ENCODE results near the gene TSPO.

TSPO gene

GRCh38 chr22:43171019-43171491, 19.7 kb downstream of the TSPO start:
- DNase-seq = no peak

DNA sequence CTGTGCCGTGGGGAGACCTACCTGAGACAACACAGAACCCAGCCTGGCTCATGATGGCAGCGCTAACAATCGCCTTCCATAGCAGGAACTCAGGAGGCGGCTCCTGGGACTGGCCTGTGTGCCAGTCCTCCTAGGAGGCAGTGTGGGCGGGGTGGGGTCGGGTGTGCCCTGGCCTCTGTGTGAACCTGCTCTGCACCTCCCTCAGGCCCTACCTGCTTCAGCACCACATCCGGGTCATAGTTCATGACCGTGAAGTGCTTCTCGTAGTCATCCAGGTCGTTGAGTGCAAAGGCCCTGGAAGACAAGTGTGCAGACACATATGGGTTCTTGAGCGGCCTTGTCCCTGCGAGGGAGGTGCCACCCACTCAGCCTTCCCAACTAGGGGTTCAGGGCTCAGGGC, 20.2 kb downstream of the TSPO start:
- intact Hi-C loops (cut with DNase I) = no loop called here
- DNase-seq = no peak

More at GRCh38 chr22:43171019-43171491, 19.7 kb downstream of the TSPO start:
- intact Hi-C loops (cut with DNase I) = no loop called here

DNA sequence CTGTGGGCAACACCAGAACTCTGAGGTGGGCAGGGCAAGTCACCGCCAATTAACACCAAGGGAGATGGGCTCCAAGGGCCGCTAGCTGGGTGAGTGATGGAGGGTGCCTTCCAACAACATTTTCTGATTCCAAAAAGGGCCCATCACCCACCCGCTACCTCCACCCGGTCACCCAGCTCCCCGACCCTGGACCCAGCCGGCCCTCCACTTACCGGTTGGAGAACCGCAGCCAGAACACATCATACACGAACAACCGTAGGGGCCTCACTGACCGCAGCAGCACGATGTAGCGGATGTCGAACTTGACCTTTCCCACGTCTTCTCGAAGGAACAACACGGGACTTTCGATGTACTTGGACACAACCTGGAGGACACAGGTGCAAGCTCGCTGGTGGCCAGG, 20.8 kb downstream of the TSPO start:
- intact Hi-C loops (cut with DNase I) = no loop called here

DNA sequence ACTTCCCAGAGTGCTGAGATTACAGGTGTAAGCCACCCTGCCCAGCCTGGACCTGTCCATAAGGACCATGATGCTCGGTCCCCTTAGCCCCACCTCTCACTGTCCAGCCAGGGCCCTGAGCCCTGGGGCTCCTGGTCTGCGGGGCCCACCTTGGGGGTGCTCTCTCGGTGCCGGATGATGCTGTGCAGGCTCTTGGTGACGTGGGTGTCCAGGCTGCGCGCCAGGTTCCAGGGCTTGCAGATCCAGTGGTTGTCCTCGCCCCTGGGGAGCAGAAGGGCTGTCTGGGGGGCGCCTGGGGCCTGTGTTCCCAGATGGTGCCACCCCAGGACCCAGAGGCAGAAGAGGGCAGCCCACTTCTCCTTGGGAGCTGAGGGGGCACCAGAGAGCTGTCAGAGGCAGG, 22.2 kb downstream of the TSPO start:
- no peak for DNase-seq

More for the DNA sequence above, 20.8 kb downstream of the TSPO start:
- DNase-seq = no peak

DNA sequence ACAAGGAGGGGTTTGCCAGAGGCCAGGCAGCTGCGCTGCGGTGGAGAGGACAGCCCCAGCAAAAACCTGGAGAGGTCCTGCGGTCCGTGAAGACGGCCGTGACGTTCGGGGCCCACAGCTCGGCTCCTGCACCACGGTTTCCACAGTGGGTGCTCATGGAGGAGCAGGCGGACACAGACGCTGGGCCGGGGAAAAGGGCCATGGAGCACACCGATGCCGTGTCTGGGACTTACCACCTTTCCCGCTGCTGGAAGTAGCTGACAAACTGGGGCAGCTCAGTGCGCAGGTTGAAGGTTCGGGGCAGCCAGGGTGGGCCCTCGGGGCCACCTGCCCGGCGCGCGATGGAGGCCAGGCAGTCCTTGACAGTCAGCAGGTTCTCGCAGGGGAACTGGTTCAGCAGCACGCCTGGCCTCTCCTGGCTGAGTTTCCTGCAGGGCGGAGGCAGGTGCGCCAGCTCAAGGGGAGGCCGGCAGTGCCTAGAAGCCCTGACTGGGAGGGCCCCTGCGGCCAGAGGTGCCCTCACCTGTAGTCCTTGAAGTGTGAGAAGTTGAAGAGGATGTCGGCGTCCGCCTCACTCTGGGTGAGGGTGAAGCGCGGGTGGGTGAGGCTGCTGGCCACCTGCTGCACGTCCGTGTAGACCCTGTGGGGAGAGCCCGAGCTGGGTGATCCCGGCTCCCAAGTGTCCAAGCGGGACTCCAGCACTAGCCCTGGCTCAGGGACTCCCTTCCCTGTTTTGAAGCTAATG, 22.8 kb downstream of the TSPO start:
- DNase-seq = no peak
- intact Hi-C loops (cut with DNase I) = no loop called here

More for the DNA sequence above, 22.2 kb downstream of the TSPO start:
- intact Hi-C loops (cut with DNase I) = no loop called here

DNA sequence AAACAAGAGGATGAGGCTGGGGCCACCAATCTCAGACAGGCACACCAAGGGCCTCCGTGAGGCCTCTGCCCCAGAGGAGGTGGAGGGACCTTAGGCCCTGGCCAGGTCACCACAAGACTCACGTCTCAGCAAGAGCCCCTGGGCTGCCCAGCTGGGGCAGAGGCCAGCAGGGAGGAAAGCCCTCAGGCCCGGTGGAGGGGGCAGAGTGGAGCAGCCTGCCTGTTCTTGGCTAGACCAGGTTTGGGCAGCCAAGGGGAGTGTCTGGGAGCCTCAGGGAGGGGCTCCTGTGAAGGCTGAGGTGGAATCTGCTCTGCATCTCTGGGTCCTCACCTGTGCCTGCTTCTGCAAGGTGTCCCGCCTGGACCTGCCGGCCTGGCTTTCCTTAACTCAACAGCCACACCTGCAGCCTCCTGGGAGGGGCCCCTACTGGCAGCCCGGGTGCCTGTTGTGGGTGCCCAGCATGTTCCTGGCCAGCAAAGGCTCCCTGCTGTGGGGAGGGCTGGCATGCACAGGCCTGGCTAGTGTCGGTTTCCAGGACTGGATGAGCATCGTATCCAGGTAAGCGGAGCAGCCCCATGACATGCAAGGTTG, 23.7 kb downstream of the TSPO start:
- DNase-seq = no peak

DNA sequence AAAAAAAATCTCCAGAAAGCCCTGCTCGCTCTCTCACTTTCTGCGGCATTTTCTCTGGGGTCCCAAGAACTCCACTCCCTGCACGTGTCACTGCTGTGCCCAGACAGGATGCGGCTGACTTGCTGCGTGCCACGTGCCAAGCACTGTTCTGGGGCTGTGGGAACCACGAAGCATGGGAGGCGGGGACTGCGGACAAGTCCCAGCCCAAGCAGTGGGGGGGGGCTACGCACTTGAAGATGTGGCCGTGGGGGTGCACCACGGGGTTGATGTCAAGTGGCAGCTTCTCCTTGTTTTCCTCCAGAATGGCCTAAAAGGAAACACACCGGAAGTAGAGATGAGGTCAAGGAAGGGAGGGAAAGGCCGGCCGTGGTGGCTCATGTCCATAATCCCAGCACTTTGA, 24.7 kb downstream of the TSPO start:
- intact Hi-C loops (cut with DNase I) = no loop called here
- no peak for DNase-seq

More for the DNA sequence above, 23.7 kb downstream of the TSPO start:
- intact Hi-C loops (cut with DNase I) = no loop called here

DNA sequence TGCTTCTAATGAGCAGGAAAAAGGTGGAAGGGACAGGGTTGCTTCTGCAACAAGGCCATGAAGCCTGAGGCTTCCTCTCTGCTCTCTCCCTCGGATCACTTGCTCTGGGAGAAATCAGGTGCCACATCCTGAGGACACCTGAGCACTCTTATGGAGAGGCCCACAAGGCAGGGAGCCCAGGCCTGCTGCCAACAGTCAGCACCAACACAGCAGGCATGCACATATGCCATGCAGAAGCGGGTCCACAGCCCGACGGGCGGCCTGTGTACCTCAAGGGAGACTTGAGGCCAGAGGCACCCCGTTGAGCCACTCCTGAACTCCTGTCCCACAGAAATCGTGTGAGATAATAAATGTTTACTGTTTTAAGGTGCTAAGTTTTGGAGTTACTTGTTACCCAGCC, 26.1 kb downstream of the TSPO start:
- DNase-seq = no peak
- intact Hi-C loops (cut with DNase I) = no loop called here

DNA sequence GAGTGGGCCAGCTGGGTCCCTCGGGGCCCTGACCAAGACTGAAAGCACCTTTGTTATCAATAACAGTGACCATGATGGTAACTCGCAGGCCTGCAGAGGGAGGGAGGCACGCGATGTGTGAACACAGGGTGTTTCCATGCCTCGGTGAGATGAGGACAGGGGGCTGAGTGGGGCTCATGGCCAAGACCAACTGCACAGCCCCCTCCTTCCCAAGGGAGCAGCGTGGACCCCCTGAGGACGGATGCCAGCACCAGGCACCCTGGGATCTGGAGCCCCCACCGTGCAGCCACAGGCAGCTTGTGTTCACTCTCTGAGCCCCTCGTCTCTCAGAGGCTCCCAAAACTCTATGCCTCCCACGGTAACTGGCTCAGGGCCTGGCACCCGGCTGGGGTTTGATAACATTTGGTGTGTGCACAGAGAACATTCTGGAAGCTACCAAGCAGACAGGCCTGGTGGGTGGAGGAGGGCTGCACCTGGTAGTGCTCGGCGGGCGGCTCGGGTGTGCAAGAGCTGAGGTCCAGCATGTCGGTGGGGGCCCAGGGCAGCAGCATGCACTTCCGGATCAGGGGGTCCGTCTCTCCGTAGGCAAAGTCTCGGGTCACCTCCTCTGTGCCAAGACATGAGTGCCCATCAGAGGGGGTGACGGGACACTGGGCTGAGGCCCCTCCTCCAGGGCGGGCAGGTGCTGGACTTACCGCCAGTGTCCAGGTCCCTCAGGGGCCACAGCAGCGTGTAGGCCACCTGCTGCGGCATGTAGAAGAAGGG, 28.0 kb downstream of the TSPO start:
- no peak for DNase-seq
- intact Hi-C loops (cut with DNase I) = no loop called here

DNA sequence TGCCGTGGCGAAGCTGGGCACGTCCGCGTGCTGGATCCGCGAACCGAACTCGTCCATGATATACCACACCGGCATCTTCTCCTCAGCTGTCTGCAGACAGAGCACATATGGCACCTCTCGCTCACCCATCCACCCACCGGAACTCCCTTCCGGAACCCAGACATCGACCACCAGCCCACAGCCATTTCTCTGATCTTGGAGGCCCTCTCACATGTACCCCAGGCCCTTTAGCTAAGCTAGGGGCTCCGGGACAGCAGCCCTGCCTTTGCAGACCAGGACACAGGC, 28.5 kb downstream of the TSPO start:
- DNase-seq = no peak
- intact Hi-C loops (cut with DNase I) = no loop called here

GRCh38 chr22:43180670-43181069, 29.3 kb downstream of the TSPO start:
- DNase-seq = no peak
- intact Hi-C loops (cut with DNase I) = no loop called here

GRCh38 chr22:43181321-43182076, 30.1 kb downstream of the TSPO start:
- intact Hi-C loops (cut with DNase I) = no loop called here

GRCh38 chr22:43182118-43182517, 30.8 kb downstream of the TSPO start:
- DNase-seq = no peak
- intact Hi-C loops (cut with DNase I) = no loop called here

More at GRCh38 chr22:43181321-43182076, 30.1 kb downstream of the TSPO start:
- DNase-seq = no peak

- intact Hi-C loops (cut with DNase I) = no loop called here
- DNase-seq = peak in 1 of 42 donors; percentile 38
Observed at GRCh38 chr22:43182726-43183125, 31.4 kb downstream of the TSPO start.

GRCh38 chr22:43183496-43184277, 32.3 kb downstream of the TSPO start:
- intact Hi-C loops (cut with DNase I) = no loop called here
- no peak for DNase-seq

GRCh38 chr22:43185860-43186261, 34.5 kb downstream of the TSPO start:
- intact Hi-C loops (cut with DNase I) = loop anchor here (5.0 kb wide), 1 partner anchor 34 kb away; the partner anchor contains the start of gene TSPO
- peak in 31 of 42 donors; percentile 14 to 63 (median 34) for DNase-seq

DNA sequence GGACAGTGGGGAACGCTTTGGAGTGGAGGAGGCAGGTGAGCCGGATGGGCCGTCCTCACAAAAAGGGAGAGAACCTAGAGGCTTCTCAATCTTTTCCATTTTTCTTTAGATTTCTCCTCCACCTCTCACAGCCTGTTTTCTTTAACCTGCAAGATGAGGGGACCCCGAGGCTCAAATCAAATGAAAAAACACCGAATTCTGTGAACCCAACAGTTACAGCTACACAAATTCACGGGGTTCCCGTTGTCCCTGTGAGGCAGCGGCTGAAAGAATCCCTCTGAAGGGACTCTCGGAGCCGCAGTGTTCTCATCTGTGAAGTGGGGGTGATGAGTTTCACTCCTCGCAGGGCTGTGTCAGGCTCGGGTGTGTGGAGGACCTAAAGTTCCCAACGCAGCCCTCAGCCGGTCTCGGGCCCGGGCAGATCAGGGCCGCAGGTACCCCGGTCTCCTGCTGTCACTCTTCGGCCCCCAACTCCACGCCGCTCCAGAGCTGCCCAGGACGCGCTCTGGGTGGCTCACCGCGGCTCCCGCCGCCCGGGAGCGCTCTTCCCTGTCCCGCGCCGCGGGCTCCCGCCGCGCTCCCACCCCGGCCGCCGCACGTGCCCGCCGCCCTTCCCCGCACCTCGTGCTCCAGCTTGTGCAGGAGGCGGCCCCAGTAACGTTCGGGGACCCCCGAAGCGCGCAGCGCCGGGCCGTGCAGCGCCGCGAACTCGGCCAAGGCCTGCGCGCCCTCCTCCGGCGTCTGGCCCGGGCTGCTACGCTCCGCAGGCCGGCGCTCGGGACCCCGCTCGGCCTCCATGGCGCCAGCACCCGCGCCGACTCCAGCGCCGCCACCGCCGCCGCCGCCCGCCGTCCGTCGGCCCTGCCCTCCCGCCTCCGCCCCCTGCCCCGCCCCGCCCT, 35.2 kb downstream of the TSPO start, which contains the start of gene TTLL12:
Gene TTLL12 (minus strand): TSS at position 863 of the 899 bp plus-strand sequence. CDS start 65 bp downstream, at position 798.
- DNase-seq = peak in 41 of 42 donors; percentile 22 to 80 (median 62)
- intact Hi-C loops (cut with DNase I) = loop anchor here (5.0 kb wide), 1 partner anchor 34 kb away; the partner anchor contains the start of gene TSPO
